Measurements from ENCODE around the gene ZSCAN20.

The ZSCAN20 gene

DNA sequence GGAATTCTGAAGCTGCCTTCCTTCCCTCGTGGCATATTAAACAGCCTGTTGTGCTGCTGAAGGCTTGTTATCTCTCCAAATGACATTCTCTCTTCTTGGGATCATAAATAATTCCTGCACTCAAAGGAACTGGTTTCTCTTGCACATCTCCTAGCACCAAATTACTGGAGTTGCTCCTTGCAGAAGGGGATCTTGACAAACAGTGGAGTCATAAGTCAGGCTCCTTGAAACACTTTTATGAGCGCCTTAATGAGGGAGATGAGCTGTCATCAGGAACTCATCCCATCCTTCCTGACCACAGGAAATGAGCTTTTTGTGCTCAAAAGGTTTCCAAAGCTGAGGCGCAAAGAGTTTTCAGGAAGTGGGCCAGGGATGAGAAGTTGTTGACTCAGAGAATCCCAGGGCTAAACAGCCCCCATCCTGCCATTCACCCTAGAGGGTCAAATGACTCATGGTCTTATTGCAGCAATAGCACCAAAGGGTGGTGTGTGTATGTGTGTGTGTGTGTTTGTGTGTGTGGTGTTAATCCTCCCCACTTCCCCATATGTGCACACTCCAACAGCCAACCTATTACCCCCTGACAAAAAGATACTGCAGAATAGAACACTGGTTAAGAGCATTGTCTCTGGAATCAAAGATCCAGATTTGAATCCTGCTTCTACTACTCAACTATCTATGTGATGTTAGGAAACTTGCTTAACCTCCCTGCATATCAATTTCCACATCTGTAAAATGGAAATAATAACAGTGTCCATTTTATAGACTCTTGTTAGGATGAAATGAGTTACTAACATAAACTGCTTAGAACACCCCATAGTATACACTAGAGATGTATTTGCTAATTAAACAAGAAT is 38.7 kb upstream of the ZSCAN20 start:
- Histone ChIP-seq H2AFZ (ENCODE audit: low read depth, low read length, severe bottlenecking) (no peak overlapping the region), H3K9me3 (ENCODE audit: insufficient read depth, low read length) (no peaks in the 10 kb centered on the region), H3K36me3 (ENCODE audit: low read length) (no peaks in the 10 kb centered on the region), H3F3A (ENCODE audit: insufficient read depth) (no peaks in the 10 kb centered on the region), H3K27me3 (ENCODE audit: low read length) (no peaks in the 10 kb centered on the region), H3K79me2 (ENCODE audit: insufficient read depth, low read length) (no peaks in the 10 kb centered on the region), H3K4me2 (ENCODE audit: low read depth, low read length, poor library complexity, severe bottlenecking) (no peak overlapping the region), H4K20me1 (ENCODE audit: low read depth, low read length) (no peaks in the 10 kb centered on the region), H3K9ac (ENCODE audit: low read length) (no peak overlapping the region), H3K27ac (ENCODE audit: low read depth, low read length) (no peak overlapping the region), H3K9me2 (replicated peaks; ENCODE audit: insufficient read depth, low read length) (no peaks in the 10 kb centered on the region), H3K4me3 (ENCODE audit: insufficient read depth, low read length, poor library complexity, severe bottlenecking) (no peak overlapping the region)
- TF ChIP-seq CTCF (IDR thresholded peaks at IDR 0.05; ENCODE audit: insufficient read depth, low read length, poor library complexity, severe bottlenecking), result no peak
- TF ChIP-seq EZH2phosphoT487 (conservative IDR thresholded peaks at IDR 0.05; ENCODE audit: low read length), result no peak

- H3K4me2 ChIP-seq (ENCODE audit: low read depth, low read length, poor library complexity, severe bottlenecking), result no peak overlapping the region
- no peaks in the 10 kb centered on the region for H4K20me1 ChIP-seq (ENCODE audit: low read depth, low read length)
- no peaks in the 10 kb centered on the region for H3K9me3 ChIP-seq (ENCODE audit: insufficient read depth, low read length)
- H3K79me2 ChIP-seq (ENCODE audit: insufficient read depth, low read length), result no peaks in the 10 kb centered on the region
- H3K4me3 ChIP-seq (ENCODE audit: insufficient read depth, low read length, poor library complexity, severe bottlenecking), result no peak overlapping the region
- no peak overlapping the region for H3K9ac ChIP-seq (ENCODE audit: low read length)
- no peak overlapping the region for H3K27ac ChIP-seq (ENCODE audit: low read depth, low read length)
- H3K36me3 ChIP-seq (ENCODE audit: low read length), result no peaks in the 10 kb centered on the region
- H3K27me3 ChIP-seq (ENCODE audit: low read length), result no peaks in the 10 kb centered on the region
- no peaks in the 10 kb centered on the region for H3F3A ChIP-seq (ENCODE audit: insufficient read depth)
- no peak for TF ChIP-seq CTCF (IDR thresholded peaks at IDR 0.05; ENCODE audit: insufficient read depth, low read length, poor library complexity, severe bottlenecking)
- no peak for TF ChIP-seq EZH2phosphoT487 (conservative IDR thresholded peaks at IDR 0.05; ENCODE audit: low read length)
- H2AFZ ChIP-seq (ENCODE audit: low read depth, low read length, severe bottlenecking), result no peak overlapping the region
- H3K9me2 ChIP-seq (replicated peaks; ENCODE audit: insufficient read depth, low read length), result no peaks in the 10 kb centered on the region
Observed at GRCh38 chr1:33434363-33434750, 38.1 kb upstream of the ZSCAN20 start.

DNA sequence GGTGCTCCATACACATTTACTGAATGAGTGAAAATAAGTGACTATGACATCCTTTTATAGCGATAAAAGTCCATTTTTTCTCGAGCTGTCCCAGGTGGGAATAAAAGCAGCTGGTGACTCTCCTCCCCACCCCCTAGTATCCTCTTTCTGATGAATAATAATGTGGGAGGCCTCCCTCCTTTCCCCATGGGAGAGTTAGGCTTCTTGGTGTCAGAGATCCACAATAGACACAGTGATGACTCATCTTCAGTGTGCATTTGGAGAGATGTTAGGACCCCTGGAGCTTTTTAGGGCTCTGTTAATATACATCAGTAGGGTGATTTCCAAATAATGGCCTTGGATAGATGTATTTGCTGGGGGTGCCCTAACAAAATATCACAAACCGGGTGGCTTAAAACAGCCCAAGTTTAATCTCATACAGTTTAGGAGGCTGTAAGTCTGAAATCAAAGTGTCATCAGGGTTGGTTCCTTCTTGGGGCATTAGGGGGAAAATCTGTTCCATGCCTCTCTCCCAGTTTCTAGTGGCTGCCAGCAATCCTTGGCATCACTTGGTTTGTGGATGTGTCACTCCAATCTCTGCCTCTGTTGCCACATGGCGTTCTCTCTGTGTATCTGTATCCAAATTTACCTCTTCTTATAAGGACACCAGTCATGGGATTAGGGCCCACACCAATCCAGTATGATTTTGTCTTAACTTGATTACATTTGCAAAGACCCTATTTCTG is 37.2 kb upstream of the ZSCAN20 start:
- Histone ChIP-seq H4K20me1 (ENCODE audit: low read depth, low read length) (no peaks in the 10 kb centered on the region), H3K27ac (ENCODE audit: low read depth, low read length) (no peak overlapping the region), H3K79me2 (ENCODE audit: insufficient read depth, low read length) (no peaks in the 10 kb centered on the region), H3K27me3 (ENCODE audit: low read length) (no peaks in the 10 kb centered on the region), H3K9me3 (ENCODE audit: insufficient read depth, low read length) (no peaks in the 10 kb centered on the region), H3K9me2 (replicated peaks; ENCODE audit: insufficient read depth, low read length) (no peaks in the 10 kb centered on the region), H3K4me2 (ENCODE audit: low read depth, low read length, poor library complexity, severe bottlenecking) (no peak overlapping the region), H3K9ac (ENCODE audit: low read length) (no peak overlapping the region), H2AFZ (ENCODE audit: low read depth, low read length, severe bottlenecking) (no peak overlapping the region), H3K4me3 (ENCODE audit: insufficient read depth, low read length, poor library complexity, severe bottlenecking) (no peak overlapping the region), H3K36me3 (ENCODE audit: low read length) (no peaks in the 10 kb centered on the region), H3F3A (ENCODE audit: insufficient read depth) (no peaks in the 10 kb centered on the region)
- TF ChIP-seq CTCF (IDR thresholded peaks at IDR 0.05; ENCODE audit: insufficient read depth, low read length, poor library complexity, severe bottlenecking) (no peak), EZH2phosphoT487 (conservative IDR thresholded peaks at IDR 0.05; ENCODE audit: low read length) (no peak)

Measured in SU-DHL-6 (cell line).